CD4-positive, alpha-beta T cell treated with Interleukin-21 for 1 hour (primary cell): Measurements from ENCODE around the gene SDCCAG8.
A peak's percentile ranks its signal among the peaks of the same experiment; 100 is the strongest.
"Not testable (repeated sequence)": the region's sequence is repeated elsewhere in the genome, so short reads cannot be mapped to it uniquely, and the experiment has no call there.

Experiments used
- DNase-seq: peaks from one replicate; pipeline ENCODE4 v3.0.0-alpha.2; 2020

SDCCAG8 gene

DNA sequence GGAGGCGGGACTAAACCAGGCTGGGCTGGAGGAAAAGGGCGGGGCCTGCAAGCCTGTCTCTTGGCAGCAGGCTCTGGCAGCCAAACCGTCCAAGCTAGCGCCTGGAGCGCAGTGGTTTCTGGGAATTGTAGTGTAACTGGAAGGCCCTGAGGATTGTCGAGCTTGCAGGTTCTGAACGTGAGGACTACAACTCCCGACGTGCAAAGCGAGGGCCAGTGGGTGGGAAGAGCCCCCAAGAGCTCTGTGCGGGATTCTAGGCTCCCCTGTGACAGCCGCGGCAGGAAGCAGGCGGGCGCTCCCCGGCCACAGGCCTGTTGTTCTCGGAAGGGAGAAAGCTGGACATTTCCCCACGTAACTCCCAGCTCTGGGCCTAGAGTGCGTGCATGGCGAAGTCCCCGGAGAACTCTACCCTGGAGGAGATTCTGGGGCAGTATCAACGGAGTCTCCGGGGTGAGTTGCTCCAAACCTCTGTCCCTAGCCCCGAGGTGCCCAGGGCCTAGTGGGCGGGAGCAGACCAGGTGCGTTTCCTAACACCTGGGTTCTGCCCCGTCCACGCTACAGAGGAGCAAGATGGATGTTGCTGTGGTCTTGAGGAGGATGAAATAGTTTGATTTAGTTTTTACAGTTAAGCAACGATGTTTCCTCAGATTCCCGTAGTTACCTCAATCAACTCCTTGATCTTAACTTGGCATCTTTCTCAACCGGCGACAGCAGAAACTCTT lies at the start of gene SDCCAG8:
Gene SDCCAG8 (plus strand): TSS at position 251 of the 722 bp plus-strand sequence. CDS start 133 bp downstream, at position 384.
- DNase-seq: peak; percentile 97

DNA sequence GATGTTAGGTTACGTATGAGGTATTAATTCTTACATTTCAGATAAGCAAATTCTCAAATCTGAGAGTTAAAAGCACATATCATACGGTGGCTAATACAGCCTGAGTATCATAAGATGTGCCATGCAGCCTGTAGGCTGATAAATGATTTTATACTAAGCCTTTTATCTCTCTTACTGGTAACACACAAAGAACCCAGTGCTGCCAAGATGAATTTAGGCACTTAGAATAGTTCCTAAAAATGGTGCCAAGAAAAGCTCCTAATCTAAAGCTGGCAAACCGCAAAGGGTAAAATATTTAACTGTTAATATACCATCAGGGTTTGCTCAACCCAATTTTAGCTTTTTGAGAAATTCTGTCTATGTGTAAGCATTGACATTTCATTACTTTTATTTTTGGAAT lies 43.9 kb upstream of the SDCCAG8 start:
- not testable (repeated sequence) for DNase-seq

DNA sequence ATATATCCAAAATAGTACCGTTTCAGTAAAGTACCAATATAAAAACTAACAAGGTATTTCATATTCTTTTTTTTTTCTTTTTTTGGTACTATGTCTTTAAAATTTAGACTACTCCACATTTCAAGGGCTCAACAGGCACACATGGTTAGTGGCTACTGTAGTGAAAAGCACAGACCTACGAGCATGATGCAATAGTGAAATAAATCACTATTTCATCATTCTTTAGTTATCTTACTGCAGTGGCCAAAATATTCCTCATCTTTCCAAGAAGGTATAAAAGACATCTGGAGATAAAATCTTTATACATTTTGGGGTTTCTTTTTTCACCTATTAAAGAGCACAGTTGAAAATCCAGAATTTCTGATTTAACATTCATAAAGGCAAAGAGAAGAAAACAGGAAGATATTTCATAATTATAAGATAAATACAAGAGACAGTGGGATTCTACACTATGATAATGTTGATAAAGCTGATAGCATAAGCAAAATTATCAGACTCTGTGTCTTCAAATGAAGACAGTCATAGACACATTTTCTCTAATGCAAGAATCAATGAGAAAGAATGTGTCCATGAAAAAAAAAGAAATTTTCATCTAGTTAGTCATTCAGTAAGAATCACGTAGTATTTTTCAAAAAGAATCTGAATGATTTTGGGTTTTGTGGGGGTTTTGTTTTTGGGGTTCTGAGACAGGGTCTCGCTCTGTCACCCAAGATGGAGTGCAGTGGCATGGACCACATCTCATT lies 42.6 kb upstream of the SDCCAG8 start:
- no peak for DNase-seq

- not testable (repeated sequence) for DNase-seq
These were observed 40.5 kb upstream of the SDCCAG8 start for GRCh38 chr1:243215276-243215875.

- DNase-seq: no peak
These were observed 39.1 kb upstream of the SDCCAG8 start for GRCh38 chr1:243216741-243217140.

DNA sequence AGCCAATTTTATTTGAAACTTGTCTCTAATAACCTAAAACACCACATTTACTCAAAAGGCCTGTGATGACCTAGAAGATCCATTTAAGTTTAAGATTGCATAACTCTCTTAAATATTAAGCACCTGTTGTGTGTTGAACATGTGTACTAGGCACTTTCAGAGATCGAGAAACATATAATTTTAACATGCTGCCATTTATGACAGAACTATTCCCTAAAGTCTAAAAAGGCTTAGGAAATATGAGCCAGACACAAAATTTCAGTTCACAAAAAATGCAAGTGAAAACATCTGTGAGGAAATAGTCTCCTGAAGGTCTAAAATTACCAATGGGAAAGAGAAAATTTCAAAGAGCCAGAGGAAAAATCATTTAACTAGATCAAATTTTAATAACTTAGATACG lies 38.5 kb upstream of the SDCCAG8 start:
- no peak for DNase-seq

DNA sequence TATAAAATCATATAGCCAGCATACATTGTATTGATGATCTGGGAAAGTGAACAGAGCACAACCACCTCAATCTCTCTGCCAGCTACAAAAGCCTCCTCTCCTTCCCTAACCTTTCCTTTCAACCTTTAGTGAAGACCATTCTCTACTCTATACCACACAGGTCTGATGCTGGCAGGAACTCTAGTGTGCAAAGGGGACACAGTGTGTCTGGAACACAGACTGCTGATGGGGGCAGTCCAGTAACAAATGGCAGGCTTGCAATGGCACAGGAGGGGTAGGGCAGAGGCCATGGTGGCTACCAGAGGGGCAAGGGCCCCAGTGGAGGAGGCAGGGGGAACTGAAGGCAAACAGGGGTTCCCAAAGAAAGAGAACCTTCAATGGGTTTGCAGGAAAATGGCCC lies 37.8 kb upstream of the SDCCAG8 start:
- no peak for DNase-seq

DNA sequence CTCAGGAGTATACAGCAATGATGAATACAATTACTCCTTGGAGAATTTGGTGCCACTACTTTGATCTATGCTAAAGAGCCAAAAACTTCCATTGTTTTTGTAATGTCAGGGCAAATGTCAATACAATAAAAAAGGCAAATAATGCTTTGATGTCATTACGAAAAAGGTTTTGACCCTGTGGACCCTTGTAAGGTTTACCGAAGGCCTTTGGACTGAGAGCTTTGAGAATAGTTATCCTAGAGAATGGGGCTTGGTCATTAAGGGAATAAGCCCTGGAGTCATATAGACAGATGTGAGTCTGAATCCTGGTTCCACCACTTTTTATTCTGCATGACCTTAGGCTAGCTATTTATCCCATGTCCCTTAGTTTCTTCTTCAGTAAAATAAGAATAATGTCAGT lies 28.2 kb upstream of the SDCCAG8 start:
- no peak for DNase-seq

- no peak for DNase-seq
These were observed 26.3 kb upstream of the SDCCAG8 start for GRCh38 chr1:243229526-243229925.

DNA sequence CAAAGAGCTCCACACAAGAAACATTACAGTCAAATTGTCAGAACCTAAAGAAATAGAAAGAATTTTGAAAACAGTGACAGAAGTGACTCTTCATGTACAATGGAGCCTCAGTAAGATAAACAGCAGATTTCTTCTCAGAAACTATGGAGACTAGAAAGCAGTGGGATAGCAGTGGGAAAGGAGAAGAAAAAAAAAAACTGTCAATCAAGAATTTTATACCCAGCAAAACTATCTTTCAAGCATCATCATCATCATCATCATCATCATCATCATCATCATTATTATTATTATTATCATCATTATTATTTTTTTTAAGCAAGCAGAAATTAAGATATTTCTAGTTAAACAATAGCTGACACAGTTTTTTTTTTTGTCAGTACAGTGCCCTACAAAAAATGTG lies 24.9 kb upstream of the SDCCAG8 start:
- DNase-seq: no peak

- DNase-seq: no peak
These were observed 21.9 kb upstream of the SDCCAG8 start for GRCh38 chr1:243233908-243234307.

GRCh38 chr1:243234978-243235647 lies 20.7 kb upstream of the SDCCAG8 start:
- DNase-seq: no peak

DNA sequence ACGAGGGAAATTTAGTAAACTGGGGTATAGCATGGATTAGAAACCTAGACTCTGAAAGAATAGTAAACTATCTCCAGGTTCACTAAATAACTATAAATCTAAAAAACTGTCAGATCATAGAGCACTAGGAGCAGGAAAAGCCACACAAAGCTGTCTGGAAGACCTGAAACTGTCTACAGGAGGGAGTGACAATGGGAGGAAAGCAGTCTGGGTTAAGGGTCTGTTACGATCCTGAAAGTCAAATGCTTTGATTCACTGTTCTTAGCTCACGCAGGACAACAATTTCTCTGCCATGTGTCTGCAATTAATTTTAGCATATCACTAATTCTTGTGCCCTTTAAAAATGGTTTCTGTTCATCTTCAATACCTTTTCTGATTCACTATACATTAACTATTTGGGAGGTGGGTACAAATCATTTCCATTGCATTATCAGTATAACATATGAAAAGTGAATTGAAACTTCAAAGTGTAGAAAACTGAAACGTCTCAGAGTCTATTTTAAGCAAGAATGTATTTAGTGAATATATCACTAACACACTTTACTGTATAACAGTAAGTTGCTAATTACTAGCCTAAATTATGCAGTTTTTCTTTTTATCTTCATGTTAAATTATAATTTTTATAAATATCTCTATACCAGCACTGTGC lies 19.1 kb upstream of the SDCCAG8 start:
- DNase-seq: no peak

DNA sequence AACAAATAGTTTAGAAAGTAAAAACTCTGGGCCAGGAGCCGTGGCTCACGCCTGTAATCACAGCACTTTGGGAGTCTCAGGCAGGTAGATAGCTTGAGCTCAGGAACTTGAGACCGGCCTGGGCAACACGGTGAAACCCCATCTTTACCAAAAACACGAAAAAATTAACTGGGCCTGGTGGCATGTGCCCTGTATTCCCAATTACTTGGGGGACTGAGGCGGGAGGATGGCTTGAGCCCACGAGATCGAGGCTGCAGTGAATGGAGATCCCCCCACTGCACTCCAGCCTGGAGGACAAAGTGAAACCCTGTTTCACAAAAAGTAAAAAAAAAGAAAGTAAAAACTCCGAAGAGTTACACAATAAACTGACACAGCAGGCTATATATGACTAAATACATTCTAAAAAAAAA lies 11.4 kb upstream of the SDCCAG8 start:
- DNase-seq: no peak

DNA sequence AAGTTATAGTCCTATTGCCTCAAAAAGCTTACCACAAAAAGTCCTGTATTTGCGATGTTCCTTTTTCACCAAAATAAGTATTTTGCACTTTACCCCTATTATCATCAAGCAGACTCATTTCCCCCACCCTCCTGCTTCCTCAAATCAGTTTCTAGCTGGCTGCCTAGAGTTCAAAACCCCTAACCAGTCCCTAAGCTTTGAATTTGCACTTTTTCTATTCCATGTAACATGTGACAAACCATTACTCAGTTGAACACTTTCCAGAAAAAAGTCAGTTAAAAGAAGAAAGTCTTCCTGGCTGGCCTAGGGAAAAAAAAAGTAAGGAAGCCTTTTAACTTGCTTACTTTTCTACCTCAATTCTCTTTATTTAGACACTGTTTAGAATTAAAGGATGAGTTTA lies 8.9 kb upstream of the SDCCAG8 start:
- no peak for DNase-seq

DNA sequence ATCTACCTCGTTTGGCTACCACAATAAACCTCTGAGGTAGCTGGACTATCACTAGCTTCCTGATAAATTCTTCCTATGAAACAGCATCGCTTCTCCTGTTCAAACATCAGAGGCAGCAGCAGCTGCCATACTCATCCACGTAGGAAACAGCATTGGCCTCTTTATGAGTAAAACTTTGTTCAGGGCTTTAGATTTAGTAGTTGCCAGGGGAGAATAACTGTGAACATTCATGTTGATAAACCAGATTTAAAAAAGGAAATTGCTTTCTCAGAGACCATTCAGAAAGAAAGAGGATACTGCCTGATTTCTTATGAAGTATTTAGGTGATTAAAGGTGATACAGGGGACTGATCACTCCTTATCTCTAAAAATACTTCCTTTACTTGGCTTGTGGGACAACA lies 7.9 kb upstream of the SDCCAG8 start:
- no peak for DNase-seq

- no peak for DNase-seq
These were observed 6.6 kb upstream of the SDCCAG8 start for GRCh38 chr1:243249214-243249613.

- no peak for DNase-seq
These were observed 5.7 kb upstream of the SDCCAG8 start for GRCh38 chr1:243250102-243250501.

DNA sequence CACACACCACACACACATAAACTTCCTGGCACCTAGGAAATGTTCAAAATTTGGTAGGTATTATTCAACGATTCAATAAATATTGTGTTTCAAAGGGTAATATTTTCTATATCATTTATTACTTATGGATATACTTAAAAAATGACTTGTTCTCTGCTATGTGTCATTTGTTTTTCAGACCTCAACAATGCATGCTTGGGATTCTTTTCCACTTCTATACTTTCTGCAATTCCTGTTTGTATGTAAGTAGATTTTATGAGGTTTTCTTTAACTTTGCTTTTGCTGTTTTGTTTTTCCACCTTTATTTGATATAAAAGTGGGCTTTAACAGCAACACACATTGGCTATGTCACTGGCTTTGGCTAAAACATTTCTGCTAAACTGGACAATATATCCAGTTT lies 4.3 kb upstream of the SDCCAG8 start:
- no peak for DNase-seq

DNA sequence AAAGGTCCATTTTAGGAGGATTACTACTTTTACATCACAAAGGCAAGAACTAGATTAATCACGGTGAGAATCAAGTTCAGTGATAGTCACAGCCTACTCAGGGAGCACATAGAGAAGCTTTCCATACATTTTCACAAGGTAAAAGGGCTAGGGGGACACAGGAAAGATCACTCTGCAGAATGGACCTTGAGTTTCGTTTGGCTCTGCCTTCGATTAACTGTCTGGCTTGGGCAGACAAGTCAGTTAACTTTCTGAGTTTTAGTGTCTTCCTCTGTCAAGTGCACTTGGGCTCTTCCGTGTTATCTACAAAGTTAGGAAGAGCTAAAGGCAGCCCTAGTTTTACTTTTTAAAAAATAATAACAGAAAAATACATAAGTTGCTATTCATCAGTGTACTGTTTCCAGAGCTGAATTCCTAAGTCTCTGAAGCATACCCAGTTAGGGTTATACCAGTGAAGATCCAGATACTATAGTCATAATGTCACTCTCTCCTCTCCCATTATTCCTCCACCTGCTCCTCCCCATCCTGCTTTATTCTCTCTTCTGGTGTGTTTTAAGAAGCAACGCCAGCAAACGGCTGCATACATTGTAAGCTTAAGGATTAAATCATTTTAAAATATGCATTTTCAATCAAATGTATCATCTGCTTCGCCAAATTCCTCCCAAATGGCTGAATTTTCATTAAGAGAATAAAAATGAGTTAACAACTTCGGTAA lies 2.5 kb upstream of the SDCCAG8 start:
- no peak for DNase-seq

- DNase-seq: no peak
These were observed 2.0 kb upstream of the SDCCAG8 start for GRCh38 chr1:243253926-243254232.

DNA sequence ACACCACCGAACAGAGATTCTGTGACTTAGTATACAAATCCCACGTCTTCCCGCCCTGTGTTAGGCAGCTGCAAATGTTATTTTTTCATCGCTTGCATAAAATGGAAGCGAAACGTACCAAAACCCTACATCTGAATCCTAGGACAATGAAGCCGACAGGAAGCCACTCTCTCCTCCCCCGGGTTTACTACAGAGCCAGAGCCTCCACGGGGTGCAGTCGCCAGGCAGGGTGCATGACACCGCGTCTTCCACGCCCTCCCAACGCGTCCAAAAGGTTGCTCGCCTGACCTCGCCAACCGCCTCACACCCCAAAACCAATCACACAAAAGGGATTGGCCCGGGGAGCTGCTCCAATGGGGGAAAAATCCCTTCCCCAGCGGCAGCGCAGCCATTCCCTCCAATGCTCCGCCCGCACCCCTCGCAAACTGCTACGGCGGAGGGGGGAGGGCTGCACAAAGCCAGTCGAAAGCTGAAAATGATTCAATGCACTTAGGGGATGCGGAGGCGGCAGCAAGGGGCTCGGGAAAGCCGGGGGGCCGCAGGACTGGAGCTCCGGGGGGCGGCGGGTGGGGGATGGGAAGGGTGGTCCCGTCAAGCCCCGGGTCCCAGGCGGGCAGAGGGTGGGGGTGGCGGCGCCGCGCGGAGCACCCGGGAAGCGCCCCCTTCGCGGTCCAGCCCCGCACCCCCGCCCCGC lies 1.5 kb upstream of the SDCCAG8 start:
- DNase-seq: peak; percentile 59
